ENCODE measurements around the gene RDX.

- TF ChIP-seq CTCF (IDR thresholded peaks at IDR 0.05; ENCODE audit: control extremely low read depth in 1 of 3, insufficient read depth in 1 of 3, low read depth in 1 of 3, low read length in 3 of 3) (no peak), EZH2 (IDR thresholded peaks at IDR 0.05; ENCODE audit: low read depth, low read length, severe bottlenecking) (no peak)
- TF ChIP-seq, protein P1, sequence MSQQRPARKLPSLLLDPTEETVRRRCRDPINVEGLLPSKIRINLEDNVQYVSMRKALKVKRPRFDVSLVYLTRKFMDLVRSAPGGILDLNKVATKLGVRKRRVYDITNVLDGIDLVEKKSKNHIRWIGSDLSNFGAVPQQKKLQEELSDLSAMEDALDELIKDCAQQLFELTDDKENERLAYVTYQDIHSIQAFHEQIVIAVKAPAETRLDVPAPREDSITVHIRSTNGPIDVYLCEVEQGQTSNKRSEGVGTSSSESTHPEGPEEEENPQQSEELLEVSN (IDR thresholded peaks at IDR 0.05) = no peak
- TF ChIP-seq, protein P2, sequence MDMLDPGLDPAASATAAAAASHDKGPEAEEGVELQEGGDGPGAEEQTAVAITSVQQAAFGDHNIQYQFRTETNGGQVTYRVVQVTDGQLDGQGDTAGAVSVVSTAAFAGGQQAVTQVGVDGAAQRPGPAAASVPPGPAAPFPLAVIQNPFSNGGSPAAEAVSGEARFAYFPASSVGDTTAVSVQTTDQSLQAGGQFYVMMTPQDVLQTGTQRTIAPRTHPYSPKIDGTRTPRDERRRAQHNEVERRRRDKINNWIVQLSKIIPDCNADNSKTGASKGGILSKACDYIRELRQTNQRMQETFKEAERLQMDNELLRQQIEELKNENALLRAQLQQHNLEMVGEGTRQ (IDR thresholded peaks at IDR 0.05; ENCODE audit: low read length) = no peak
Measured at GRCh38 chr11:110253525-110253924, 42.9 kb downstream of the RDX start.

Data from H1 (cell line).